Measurements from ENCODE around the gene CLTB. TPM values are rescaled to one million over a fixed set of nuclear protein-coding genes. Genes with fewer than 3 reads are reported as not detected.

The CLTB gene
- total and polyA plus RNA-seq, 2 of the 8 experiments (the other 6 are each of a cell fraction or from before 2014, with no cell fraction given): 25.9 to 34.9 TPM

- no peak overlapping the region for H3K27ac ChIP-seq (ENCODE audit: low read depth, low read length)
- POLR2A ChIA-PET (ENCODE audit: partially characterized antibody): interaction anchor here (0.9 to 9.4 kb wide), 4 partner anchors 11 to 159 kb away, joined by 3 to 93 read pairs (median 4); no protein-coding TSS in a partner anchor
- no peak overlapping the region for H4K91ac ChIP-seq (replicated peaks; ENCODE audit: insufficient read length, low read length)
- H2BK5ac ChIP-seq (ENCODE audit: low read depth, low read length): no peak overlapping the region
- no peak overlapping the region for H3K14ac ChIP-seq (ENCODE audit: insufficient read length)
- H3K56ac ChIP-seq (replicated peaks; ENCODE audit: insufficient read length, low read depth, low read length): no peak overlapping the region
- no peak overlapping the region for H3K9ac ChIP-seq (replicated peaks in 1 of 4; ENCODE audit: extremely low read depth in 1 of 4, low read depth in 3 of 4, low read length in 3 of 4)
- peaks cover 7% of the 10 kb centered on the region; the same call in 1 of the 2 replicates for H3K23me2 ChIP-seq (ENCODE audit: low read depth, low read length)
- H4K8ac ChIP-seq (ENCODE audit: extremely low read depth, insufficient read depth, low read length): no peak overlapping the region
- no peak overlapping the region for H3K4me2 ChIP-seq (ENCODE audit: insufficient read depth in 1 of 2, low read depth in 2 of 2, low read length in 2 of 2)
- no peak overlapping the region for H4K5ac ChIP-seq (ENCODE audit: insufficient read length, low read depth, low read length)
- WGBS, 2 experiments (ENCODE audit: extremely low coverage in 1 of 2, insufficient coverage in 1 of 2, insufficient read length in 1 of 2, insufficient replicate concordance in 2 of 2, low coverage in 1 of 2, low lambda C conversion rate in 2 of 2, missing lambda C conversion rate in 1 of 2): 90% methylated on average over 9 of the region's 9 CpGs; no CpG with 5 or more reads in 1 of the 2 experiments
- no peak overlapping the region for H3K4me3 ChIP-seq (ENCODE audit: extremely low read depth in 1 of 4, insufficient read depth in 2 of 4, low read depth in 3 of 4, low read length in 4 of 4)
- FAIRE-seq: no peak
- H3K23ac ChIP-seq (ENCODE audit: insufficient read length): no peak overlapping the region
- H3K27me3 ChIP-seq (replicated peaks in 1 of 4; ENCODE audit: control insufficient read depth in 3 of 4, extremely low read depth in 1 of 4, insufficient read depth in 3 of 4, low read length in 3 of 4): no peaks in the 10 kb centered on the region
- H3K4me1 ChIP-seq (replicated peaks in 1 of 4; ENCODE audit: control insufficient read depth in 3 of 4, insufficient read depth in 4 of 4, low read length in 3 of 4): peaks cover 0 to 5% (median 1%) of the 10 kb centered on the region in 4 experiments; a peak in 2 of 7 replicates
- H3K4ac ChIP-seq (replicated peaks; ENCODE audit: insufficient read length, low read depth, low read length): no peak overlapping the region
- peaks cover 26 to 52% (median 35%) of the 10 kb centered on the region in 4 experiments for H3K36me3 ChIP-seq (ENCODE audit: control insufficient read depth in 2 of 4, insufficient read depth in 4 of 4, low read length in 3 of 4)
- H3K18ac ChIP-seq (ENCODE audit: extremely low read depth, low read length): no peak overlapping the region
- peaks cover 0 to 29% of the 10 kb centered on the region in 2 experiments for H3K79me2 ChIP-seq (ENCODE audit: control insufficient read depth in 1 of 2, insufficient read depth in 2 of 2, low read length in 2 of 2)
- H2AK5ac ChIP-seq (ENCODE audit: low read depth, low read length): no peak overlapping the region
- no peak overlapping the region for H2BK12ac ChIP-seq (ENCODE audit: low read depth, low read length)
- peaks cover 6 to 8% of the 10 kb centered on the region in 2 experiments for H4K20me1 ChIP-seq (replicated peaks in 1 of 2; ENCODE audit: control insufficient read depth in 1 of 2, insufficient read depth in 2 of 2, low read length in 2 of 2)
- H2BK120ac ChIP-seq (replicated peaks; ENCODE audit: low read depth, low read length): no peak overlapping the region
- no peaks in the 10 kb centered on the region for H3K9me3 ChIP-seq (ENCODE audit: insufficient read depth in 2 of 2, low read depth in 1 of 2, low read length in 1 of 2)
- H2AFZ ChIP-seq (ENCODE audit: low read length): no peak overlapping the region
- peaks cover 7% of the 10 kb centered on the region; the same call in 1 of the 2 replicates for H3K79me1 ChIP-seq (ENCODE audit: low read depth, low read length)
- no peak overlapping the region for H2BK15ac ChIP-seq (ENCODE audit: low read length)
- H2BK20ac ChIP-seq (ENCODE audit: low read length): no peak overlapping the region
- DNase-seq (ENCODE audit: low read depth in 1 of 2, low spot score in 2 of 2): no peak
- CTCF ChIA-PET (ENCODE audit: partially characterized antibody): interaction anchor here (0.8 to 1.7 kb wide), 2 partner anchors 20 to 28 kb away, joined by 3 to 4 read pairs; no protein-coding TSS in a partner anchor
- TF ChIP-seq PHF8 (conservative IDR thresholded peaks at IDR 0.05; ENCODE audit: low read depth, low read length) (no peak), NRF1 (IDR thresholded peaks at IDR 0.05; ENCODE audit: low read depth, low read length) (no peak), KDM4A (IDR thresholded peaks at IDR 0.05; ENCODE audit: low read depth, low read length, severe bottlenecking) (no peak), JUND (IDR thresholded peaks at IDR 0.05; ENCODE audit: low read length) (no peak), RXRA (IDR thresholded peaks at IDR 0.05; ENCODE audit: insufficient read depth, low read depth, low read length) (no peak), CHD2 (IDR thresholded peaks at IDR 0.05; ENCODE audit: low read length) (no peak), USF2 (IDR thresholded peaks at IDR 0.05; ENCODE audit: low read length) (no peak), CBX8 (IDR thresholded peaks at IDR 0.05; ENCODE audit: borderline replicate concordance, low read depth, low read length) (no peak), BRCA1 (IDR thresholded peaks at IDR 0.05; ENCODE audit: low read depth, low read length) (no peak)
- TF ChIP-seq, protein P1, sequence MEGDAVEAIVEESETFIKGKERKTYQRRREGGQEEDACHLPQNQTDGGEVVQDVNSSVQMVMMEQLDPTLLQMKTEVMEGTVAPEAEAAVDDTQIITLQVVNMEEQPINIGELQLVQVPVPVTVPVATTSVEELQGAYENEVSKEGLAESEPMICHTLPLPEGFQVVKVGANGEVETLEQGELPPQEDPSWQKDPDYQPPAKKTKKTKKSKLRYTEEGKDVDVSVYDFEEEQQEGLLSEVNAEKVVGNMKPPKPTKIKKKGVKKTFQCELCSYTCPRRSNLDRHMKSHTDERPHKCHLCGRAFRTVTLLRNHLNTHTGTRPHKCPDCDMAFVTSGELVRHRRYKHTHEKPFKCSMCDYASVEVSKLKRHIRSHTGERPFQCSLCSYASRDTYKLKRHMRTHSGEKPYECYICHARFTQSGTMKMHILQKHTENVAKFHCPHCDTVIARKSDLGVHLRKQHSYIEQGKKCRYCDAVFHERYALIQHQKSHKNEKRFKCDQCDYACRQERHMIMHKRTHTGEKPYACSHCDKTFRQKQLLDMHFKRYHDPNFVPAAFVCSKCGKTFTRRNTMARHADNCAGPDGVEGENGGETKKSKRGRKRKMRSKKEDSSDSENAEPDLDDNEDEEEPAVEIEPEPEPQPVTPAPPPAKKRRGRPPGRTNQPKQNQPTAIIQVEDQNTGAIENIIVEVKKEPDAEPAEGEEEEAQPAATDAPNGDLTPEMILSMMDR (IDR thresholded peaks at IDR 0.05; ENCODE audit: control extremely low read depth in 1 of 3, insufficient read depth in 1 of 3, low read depth in 1 of 3, low read length in 3 of 3): no peak
These were observed 32.4 kb downstream of the CLTB start for GRCh38 chr5:176383961-176384360.

Data from H1 (cell line).